Liver (tissue), 9 donors: ENCODE data around the gene SEMA7A. TPM values are rescaled to one million over a fixed set of nuclear protein-coding genes. Genes with fewer than 3 reads are reported as not detected.

Experiments used
- DNase-seq: peaks from one replicate; pipeline ENCODE4 v3.0.0-alpha.2; 2017; ENCODE audit warnings: low spot score
- H3K27ac ChIP-seq, 2 donors: one replicate each; pipeline ENCODE4 v1.7.0; 2013; ENCODE audit warnings: inconsistent platforms in 2 of 2, low read length in 2 of 2, control low read depth in 1 of 2, low read depth in 1 of 2, mild to moderate bottlenecking in 1 of 2
- H3K27me3 ChIP-seq, 4 donors: one replicate each; pipeline versions ENCODE4 v1.6.1 to v1.7.0; 2013; ENCODE audit warnings: low read length in 3 of 4, inconsistent platforms in 1 of 4, mild to moderate bottlenecking in 1 of 4, moderate library complexity in 1 of 4; ENCODE audit not compliant: control insufficient read depth in 4 of 4, insufficient read depth in 4 of 4
- H3K36me3 ChIP-seq, 4 donors: one replicate each; pipeline versions ENCODE4 v1.6.1 to v1.7.0; 2013; ENCODE audit warnings: low read length in 3 of 4, mild to moderate bottlenecking in 3 of 4, low read depth in 1 of 4, moderate library complexity in 1 of 4; ENCODE audit not compliant: control insufficient read depth in 4 of 4, insufficient read depth in 3 of 4
- H3K4me1 ChIP-seq, 4 donors: one replicate each; pipeline versions ENCODE4 v1.6.1 to v1.7.0; 2013; ENCODE audit warnings: low read length in 3 of 4, mild to moderate bottlenecking in 3 of 4, moderate library complexity in 1 of 4; ENCODE audit not compliant: control insufficient read depth in 4 of 4, insufficient read depth in 4 of 4
- H3K4me3 ChIP-seq, 3 donors: one replicate each; pipeline versions ENCODE4 v1.6.1 to v1.7.0; 2013; ENCODE audit warnings: low read length in 3 of 3, control low read depth in 1 of 3, low read depth in 1 of 3, mild to moderate bottlenecking in 1 of 3
- H3K9ac ChIP-seq, 2 donors: one replicate each; pipeline ENCODE4 v1.7.0; 2013; ENCODE audit warnings: low read length in 2 of 2, mild to moderate bottlenecking in 2 of 2, moderate library complexity in 2 of 2, control low read depth in 1 of 2, low read depth in 1 of 2
- H3K9me3 ChIP-seq, 4 donors: one replicate each; pipeline versions ENCODE4 v1.6.1 to v1.7.0; 2013; ENCODE audit warnings: low read length in 3 of 4; ENCODE audit not compliant: control insufficient read depth in 4 of 4
- CTCF ChIP-seq: fragments of 150-350 bp; IDR thresholded peaks from 2 replicates; pipeline ENCODE4 v1.5.1; 2017; ENCODE audit warnings: improper control_type of control experiment, low read depth, low read length; ENCODE audit not compliant: missing input control
- EGR1 ChIP-seq, 2 donors: IDR thresholded peaks; 2 replicates each; pipeline ENCODE4 v1.6.1; 2016 to 2018; ENCODE audit warnings: antibody characterized with exemption in 2 of 2, low read depth in 2 of 2
- FOXA1 ChIP-seq: IDR thresholded peaks from 2 replicates; pipeline ENCODE4 v1.6.1; 2016; ENCODE audit warnings: antibody characterized with exemption
- FOXA2 ChIP-seq: IDR thresholded peaks from 2 replicates; pipeline ENCODE4 v1.6.1; 2016; ENCODE audit warnings: antibody characterized with exemption
- GABPA ChIP-seq, 2 donors: IDR thresholded peaks in 1 of 2; conservative IDR thresholded peaks in 1 of 2; 2 replicates each; pipeline ENCODE4 v1.6.1; 2016; ENCODE audit warnings: antibody characterized with exemption in 2 of 2, mild to moderate bottlenecking in 1 of 2, moderate library complexity in 1 of 2
- HNF4A ChIP-seq, 2 donors: conservative IDR thresholded peaks; 2 replicates each; pipeline ENCODE4 v1.6.1; 2016; ENCODE audit warnings: antibody characterized with exemption in 2 of 2, mild to moderate bottlenecking in 2 of 2
- HNF4G ChIP-seq: IDR thresholded peaks from 2 replicates; pipeline ENCODE4 v1.6.1; 2016; ENCODE audit warnings: antibody characterized with exemption
- JUND ChIP-seq, 2 donors: IDR thresholded peaks; 2 replicates each; pipeline ENCODE4 v1.6.1; 2016; ENCODE audit warnings: antibody characterized with exemption in 2 of 2
- MAX ChIP-seq: IDR thresholded peaks from 2 replicates; pipeline ENCODE4 v1.6.1; 2016; ENCODE audit warnings: antibody characterized with exemption
- NR2F2 ChIP-seq: IDR thresholded peaks from 2 replicates; pipeline ENCODE4 v1.6.1; 2016; ENCODE audit warnings: antibody characterized with exemption
- RAD21 ChIP-seq, 2 donors: IDR thresholded peaks; 2 replicates each; pipeline ENCODE4 v1.6.1; 2016; ENCODE audit warnings: antibody characterized with exemption in 2 of 2, mild to moderate bottlenecking in 2 of 2
- REST ChIP-seq: IDR thresholded peaks from 2 replicates; pipeline ENCODE4 v1.6.1; 2016; ENCODE audit warnings: antibody characterized with exemption, mild to moderate bottlenecking
- RXRA ChIP-seq, 2 donors: IDR thresholded peaks; 2 replicates each; pipeline ENCODE4 v1.6.1; 2017 to 2018; ENCODE audit warnings: antibody characterized with exemption in 2 of 2, mild to moderate bottlenecking in 1 of 2
- TAF1 ChIP-seq: conservative IDR thresholded peaks from 2 replicates; pipeline ENCODE4 v1.6.1; 2016; ENCODE audit warnings: antibody characterized with exemption, mild to moderate bottlenecking
- YY1 ChIP-seq: IDR thresholded peaks from 2 replicates; pipeline ENCODE4 v1.6.1; 2016; ENCODE audit warnings: antibody characterized with exemption, mild to moderate bottlenecking
- WGBS: extraction: QIAGEN DNeasy Blood & Tissue Kit; methylation state at CpG from one replicate; pipeline ENCODE4 v1.1.7; 2013; 5-methylcytosine and 5-hydroxymethylcytosine counted together
- polyA plus RNA-seq, 2 donors: library from polyadenylated mRNA; stranded (reverse) in 1 of 2; unstranded in 1 of 2; fragments of 200-250 nt in 1 of 2; fragments of >200 nt in 1 of 2; fragmentation: Nextera tagmentation in 1 of 2; extraction: Ambion mirVana in 1 of 2; gene quantifications; one replicate each; pipeline versions ENCODE4 v1.2.1 to v1.2.3, GENCODE V29; 2013 to 2015
- total RNA-seq, 2 donors: library from RNA; depleted of rRNA; stranded (reverse); fragments of >200 nt; gene quantifications; one replicate each; pipeline ENCODE4 v1.2.3, GENCODE V29; 2014
- TF ChIP-seq, protein P1 (sequence below): IDR thresholded peaks from 2 replicates; pipeline ENCODE4 v1.6.1; 2016; ENCODE audit warnings: antibody characterized with exemption
- donor health status: healthy.
- donor health status: healthy.
- donor health status: healthy.
- donor health status: healthy.
- donor health status: healthy.

The SEMA7A gene
- total and polyA plus RNA-seq, 4 donors = 0.14 to 18.1 (median 1.4) TPM

DNA sequence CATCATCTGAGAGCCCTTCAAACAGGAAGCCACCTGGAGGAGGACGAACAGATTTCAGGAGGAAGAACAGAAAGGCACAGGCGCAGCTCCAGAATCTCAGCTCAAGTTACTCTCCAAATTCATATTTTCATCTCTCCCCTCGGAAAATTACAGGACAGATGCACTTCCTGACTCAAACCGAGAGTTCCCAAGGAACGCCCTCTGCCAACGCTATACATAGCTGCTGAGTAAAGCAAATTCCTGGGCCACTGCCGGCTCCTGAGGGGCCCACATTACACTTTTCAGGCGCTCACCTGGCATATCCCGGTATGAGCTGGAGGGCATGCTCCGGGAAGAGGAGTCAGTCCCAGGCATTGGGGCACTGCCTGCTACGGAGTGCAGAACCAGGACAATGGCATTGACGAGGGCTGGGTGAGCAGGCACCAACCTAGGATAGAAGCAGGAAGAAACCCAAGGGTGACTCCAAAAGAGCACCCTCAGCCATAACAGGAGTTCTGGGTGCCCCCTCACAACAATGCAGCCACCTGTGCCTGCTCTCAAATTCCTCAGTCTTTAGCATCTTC lies 16.0 kb upstream of the SEMA7A start:
- Histone ChIP-seq H3K9me3 (no peaks in the 10 kb centered on the region), H3K27me3 (no peaks in the 10 kb centered on the region), H3K9ac (no peak overlapping the region), H3K4me1 (peaks cover 16 to 24% (median 21%) of the 10 kb centered on the region in 4 donors), H3K36me3 (peaks cover 5 to 58% (median 38%) of the 10 kb centered on the region in 4 donors), H3K27ac (no peak overlapping the region), H3K4me3 (no peak overlapping the region)
- 94% methylated on average over 12 of the region's 12 CpGs for WGBS
- no peak for DNase-seq
- TF ChIP-seq YY1 (no peak), JUND (IDR thresholded peaks at IDR 0.05) (no peak), FOXA2 (no peak), MAX (no peak), HNF4G (no peak), TAF1 (no peak), RXRA (IDR thresholded peaks at IDR 0.05) (no peak), GABPA (IDR thresholded peaks at IDR 0.05 in 1 of 2, conservative IDR thresholded peaks at IDR 0.05 in 1 of 2) (no peak), EGR1 (IDR thresholded peaks at IDR 0.05; ENCODE audit: low read depth in 2 of 2) (no peak), HNF4A (conservative IDR thresholded peaks at IDR 0.05) (no peak), REST (no peak), FOXA1 (no peak), RAD21 (IDR thresholded peaks at IDR 0.05) (no peak)
- TF ChIP-seq, protein P1, sequence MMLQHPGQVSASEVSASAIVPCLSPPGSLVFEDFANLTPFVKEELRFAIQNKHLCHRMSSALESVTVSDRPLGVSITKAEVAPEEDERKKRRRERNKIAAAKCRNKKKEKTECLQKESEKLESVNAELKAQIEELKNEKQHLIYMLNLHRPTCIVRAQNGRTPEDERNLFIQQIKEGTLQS = no peak

- no peak overlapping the region for H3K9ac ChIP-seq
- no peaks in the 10 kb centered on the region for H3K27me3 ChIP-seq
- TF ChIP-seq NR2F2 (no peak), HNF4G (no peak), CTCF (no peak), FOXA2 (no peak), TAF1 (no peak), HNF4A (conservative IDR thresholded peaks at IDR 0.05) (no peak), YY1 (no peak), FOXA1 (no peak), RXRA (IDR thresholded peaks at IDR 0.05) (no peak)
- H3K27ac ChIP-seq = no peak overlapping the region
- no peak for DNase-seq
- H3K4me3 ChIP-seq = no peak overlapping the region
- peaks cover 21 to 31% (median 28%) of the 10 kb centered on the region in 4 donors for H3K4me1 ChIP-seq
- H3K9me3 ChIP-seq = no peaks in the 10 kb centered on the region
- 97% methylated on average over 7 of the region's 7 CpGs for WGBS
- peaks cover 5 to 55% (median 38%) of the 10 kb centered on the region in 4 donors for H3K36me3 ChIP-seq
These were observed 15.3 kb upstream of the SEMA7A start for GRCh38 chr15:74449095-74449494.
